SK-N-SH (cell line): ENCODE results near the gene EBF3. TPM values are rescaled to one million over a fixed set of nuclear protein-coding genes. Genes with fewer than 3 reads are reported as not detected.

Source experiments
- CTCF ChIA-PET: fragments of 300-600, 350-600 bp; formaldehyde crosslinking; extraction: SDS; loops from one replicate; lab custom pipeline; 2021; lab: Yijun Ruan, JAX
- POLR2A ChIA-PET: fragments of 350-600 bp; sonication (Branson Sonifier 250); formaldehyde crosslinking; extraction: SDS; loops from one replicate; lab custom pipeline; 2020; ENCODE audit warnings: antibody characterized with exemption, inconsistent platforms; lab: Yijun Ruan, JAX
- DNase-seq: peaks from one replicate; pipeline ENCODE4 v3.0.0; 2012
- H2AFZ ChIP-seq: fragments of 200-600 bp; sonication (generic); 2 replicates; pipeline ENCODE4 v1.8.1; 2016; ENCODE audit warnings: antibody characterized with exemption, mild to moderate bottlenecking, low read depth
- H3F3A ChIP-seq: fragments of 200-600 bp; sonication (generic); replicated peaks from 2 replicates; pipeline ENCODE3; 2016; ENCODE audit warnings: antibody characterized with exemption, mild to moderate bottlenecking; ENCODE audit not compliant: insufficient read depth
- H3K27ac ChIP-seq, 2 experiments: fragments of 200-500 bp in 1 of 2; fragments of 200-600 bp in 1 of 2; sonication (Bioruptor generic) in 1 of 2; sonication (generic), shearing (Covaris generic) in 1 of 2; 2 replicates each; pipeline versions ENCODE4 v1.5.1 to v1.6.1; 2014 to 2016; ENCODE audit warnings: low read depth in 2 of 2, inconsistent platforms in 1 of 2, low read length in 1 of 2, mild to moderate bottlenecking in 1 of 2, mixed read lengths in 1 of 2
- H3K27me3 ChIP-seq: fragments of 200-600 bp; sonication (generic), shearing (Covaris generic); 2 replicates; pipeline ENCODE4 v1.6.1; 2016; ENCODE audit warnings: mixed run types; ENCODE audit not compliant: insufficient read depth
- H3K36me3 ChIP-seq, 2 experiments: fragments of 200-500 bp in 1 of 2; fragments of 200-600 bp in 1 of 2; sonication (Bioruptor generic) in 1 of 2; sonication (generic) in 1 of 2; replicated peaks in 1 of 2; 2 replicates each; pipeline versions ENCODE3 to v1.5.1; 2014 to 2016; ENCODE audit warnings: low read length in 1 of 2, mild to moderate bottlenecking in 1 of 2; ENCODE audit not compliant: insufficient read depth in 2 of 2, control insufficient read depth in 1 of 2
- H3K4me1 ChIP-seq, 2 experiments: fragments of 200-500 bp in 1 of 2; fragments of 200-600 bp in 1 of 2; sonication (Bioruptor generic) in 1 of 2; sonication (generic), shearing (Covaris generic) in 1 of 2; 2 replicates each; pipeline versions ENCODE4 v1.5.1 to v1.6.1; 2014 to 2016; ENCODE audit warnings: low read depth in 1 of 2, low read length in 1 of 2, mixed run types in 1 of 2; ENCODE audit not compliant: insufficient read depth in 2 of 2, control insufficient read depth in 1 of 2
- H3K4me2 ChIP-seq: fragments of 200-600 bp; sonication (generic), shearing (Covaris generic); 2 replicates; pipeline ENCODE4 v1.6.1; 2017; ENCODE audit warnings: mixed run types
- H3K4me3 ChIP-seq, 2 experiments: fragments of 200-500 bp in 1 of 2; fragments of 200-600 bp in 1 of 2; sonication (Bioruptor generic) in 1 of 2; sonication (generic), shearing (Covaris generic) in 1 of 2; 2 replicates each; pipeline versions ENCODE4 v1.5.1 to v1.8.1; 2014 to 2016; ENCODE audit warnings: low read depth in 2 of 2, inconsistent platforms in 1 of 2, low read length in 1 of 2, mild to moderate bottlenecking in 1 of 2, mixed read lengths in 1 of 2, moderate library complexity in 1 of 2
- H3K79me2 ChIP-seq: fragments of 200-600 bp; sonication (generic); 2 replicates; pipeline ENCODE4 v1.8.1; 2017; ENCODE audit warnings: mild to moderate bottlenecking; ENCODE audit not compliant: insufficient read depth
- H3K9ac ChIP-seq: fragments of 200-600 bp; sonication (generic); 2 replicates; pipeline ENCODE4 v1.6.1; 2017; ENCODE audit warnings: mixed run types
- H3K9me2 ChIP-seq: fragments of 200-600 bp; sonication (generic); 2 replicates; pipeline ENCODE4 v1.6.1; 2017; ENCODE audit warnings: mixed run types
- H3K9me3 ChIP-seq: fragments of 200-600 bp; sonication (generic); 2 replicates; pipeline ENCODE4 v1.6.1; 2017; ENCODE audit warnings: mixed run types, mild to moderate bottlenecking, moderate library complexity
- H4K20me1 ChIP-seq: fragments of 200-600 bp; sonication (generic); 2 replicates; pipeline ENCODE4 v1.6.1; 2017; ENCODE audit warnings: mild to moderate bottlenecking, mixed run types; ENCODE audit not compliant: insufficient read depth
- CHD2 ChIP-seq: fragments of 150-350 bp; IDR thresholded peaks from 2 replicates; pipeline ENCODE4 v1.6.1; 2018; ENCODE audit warnings: low read length; ENCODE audit not compliant: partially characterized antibody
- CTCF ChIP-seq: fragments of 200-600 bp; sonication (generic); IDR thresholded peaks from 2 replicates; pipeline ENCODE4 v1.6.1; 2017; ENCODE audit warnings: antibody characterized with exemption, mild to moderate bottlenecking, moderate library complexity
- ELF1 ChIP-seq: IDR thresholded peaks from 2 replicates; pipeline ENCODE4 v1.4.0; 2012
- EZH2phosphoT487 ChIP-seq: fragments of 200-600 bp; sonication (generic); IDR thresholded peaks from 2 replicates; pipeline ENCODE4 v1.6.1; 2017; ENCODE audit warnings: low read depth, mixed run types, mild to moderate bottlenecking, antibody characterized with exemption, moderate library complexity, borderline replicate concordance
- FOSL2 ChIP-seq: IDR thresholded peaks from 2 replicates; pipeline ENCODE4 v1.4.0; 2012; ENCODE audit warnings: low read depth, mild to moderate bottlenecking, moderate library complexity, borderline replicate concordance
- FOXJ3 ChIP-seq: sonication (generic); formaldehyde crosslinking; IDR thresholded peaks from 2 replicates; pipeline ENCODE4 v1.5.1; 2020; ENCODE audit warnings: mild to moderate bottlenecking, missing genetic modification reagents
- GATA2 ChIP-seq: sonication (generic); formaldehyde crosslinking; IDR thresholded peaks from 2 replicates; pipeline ENCODE4 v1.5.0; 2020; ENCODE audit warnings: mild to moderate bottlenecking, missing genetic modification reagents
- MEF2A ChIP-seq: IDR thresholded peaks from 2 replicates; pipeline ENCODE4 v1.4.0; 2012; ENCODE audit warnings: low read depth, borderline replicate concordance
- REST ChIP-seq: IDR thresholded peaks from 2 replicates; pipeline ENCODE4 v1.6.1; 2012; ENCODE audit warnings: mild to moderate bottlenecking, low read depth, low read length, moderate library complexity
- SIN3A ChIP-seq: IDR thresholded peaks from 2 replicates; pipeline ENCODE4 v1.6.1; 2012; ENCODE audit warnings: low read depth, mild to moderate bottlenecking, low read length, moderate library complexity, borderline replicate concordance
- SMC3 ChIP-seq: IDR thresholded peaks from 2 replicates; pipeline ENCODE4 v1.6.1; 2012; ENCODE audit warnings: low read depth, low read length, improper control_type of control experiment
- TCF12 ChIP-seq: IDR thresholded peaks from 2 replicates; pipeline ENCODE4 v1.4.0; 2012
- ZBTB33 ChIP-seq: IDR thresholded peaks from 2 replicates; pipeline ENCODE4 v1.4.0; 2012; ENCODE audit warnings: low read depth, borderline replicate concordance
- WGBS: methylation state at CpG from one replicate; pipeline ENCODE4 v1.1.6; 2017; ENCODE audit warnings: low lambda C conversion rate; 5-methylcytosine and 5-hydroxymethylcytosine counted together
- polyA plus RNA-seq, 3 experiments: library from polyadenylated mRNA; depleted of rRNA; stranded (reverse); fragments of >200 nt; gene quantifications; 2 replicates each; pipeline ENCODE4 v1.2.3, GENCODE V29; 2012
- TF ChIP-seq, protein P1 (sequence below): IDR thresholded peaks from 2 replicates; pipeline ENCODE4 v1.4.0; 2012; ENCODE audit warnings: low read depth

The EBF3 gene
- polyA plus RNA-seq, 1 of the 3 experiments (the other 2 are of a cell fraction), result not detected

- Histone ChIP-seq H3K9me2 (no peaks in the 10 kb centered on the region), H3F3A (no peaks in the 10 kb centered on the region), H3K79me2 (no peaks in the 10 kb centered on the region), H3K4me1 (no peaks in the 10 kb centered on the region), H3K9ac (no peak overlapping the region), H3K27ac (no peak overlapping the region), H3K27me3 (no peaks in the 10 kb centered on the region), H3K9me3 (no peaks in the 10 kb centered on the region), H3K4me3 (no peak overlapping the region), H3K36me3 (no peaks in the 10 kb centered on the region), H2AFZ (no peak overlapping the region), H4K20me1 (no peaks in the 10 kb centered on the region), H3K4me2 (no peak overlapping the region)
- CTCF ChIA-PET, result no interaction called here
- POLR2A ChIA-PET, result no interaction called here
- no peak for DNase-seq
- WGBS, result 8% methylated on average over 7 of the region's 7 CpGs
- TF ChIP-seq SMC3, result no peak
- no peak for TF ChIP-seq ELF1
- no peak for TF ChIP-seq MEF2A
- no peak for TF ChIP-seq REST
These were observed 156.9 kb downstream of the EBF3 start for GRCh38 chr10:129807211-129807610.

DNA sequence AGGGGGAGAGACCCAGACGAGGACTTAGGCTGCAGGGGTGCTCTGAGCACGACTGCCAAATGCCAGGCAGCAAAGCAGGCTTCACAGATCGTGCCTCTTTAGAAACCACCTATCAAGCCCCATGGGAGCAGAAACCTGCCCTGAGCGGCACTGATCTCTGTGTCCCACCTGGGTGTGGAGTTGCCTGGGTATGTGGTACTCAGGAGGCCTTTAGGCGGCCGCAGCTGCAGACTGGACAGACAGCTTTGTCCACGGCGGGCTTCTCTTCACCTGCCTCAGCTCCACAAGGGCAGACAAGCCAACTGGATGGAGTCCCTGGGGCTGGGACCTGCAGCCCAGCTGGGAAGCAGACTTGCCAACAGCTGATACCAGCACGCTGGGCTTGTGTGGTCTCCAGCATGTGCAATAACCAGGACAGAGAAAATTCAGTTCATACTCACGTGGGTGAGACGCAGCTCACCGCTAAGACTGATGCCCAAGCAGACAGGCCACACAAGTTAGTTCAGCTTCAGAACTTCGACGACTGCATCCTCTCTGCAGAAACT is 163.2 kb downstream of the EBF3 start:
- DNase-seq, result no peak
- Histone ChIP-seq H3K9ac (no peak overlapping the region), H3K36me3 (no peaks in the 10 kb centered on the region), H3K27ac (no peak overlapping the region), H3K9me2 (no peaks in the 10 kb centered on the region), H3K9me3 (no peaks in the 10 kb centered on the region), H2AFZ (no peak overlapping the region), H3K4me3 (no peak overlapping the region), H3K4me1 (peaks cover 0 to 6% of the 10 kb centered on the region in 2 experiments; a peak in 1 of 4 replicates), H3K4me2 (no peak overlapping the region), H3F3A (no peaks in the 10 kb centered on the region), H4K20me1 (no peaks in the 10 kb centered on the region), H3K79me2 (no peaks in the 10 kb centered on the region), H3K27me3 (no peaks in the 10 kb centered on the region)
- ChIA-PET CTCF (no interaction called here), POLR2A (no interaction called here)
- whole genome bisulfite sequencing, result 21% methylated on average over 9 of the region's 14 CpGs
- TF ChIP-seq SIN3A (no peak), ZBTB33 (no peak), TCF12 (no peak), ELF1 (no peak), FOSL2 (no peak), FOXJ3 (no peak), CTCF (no peak), EZH2phosphoT487 (no peak), CHD2 (no peak), GATA2 (no peak), REST (no peak)
- TF ChIP-seq, protein P1, sequence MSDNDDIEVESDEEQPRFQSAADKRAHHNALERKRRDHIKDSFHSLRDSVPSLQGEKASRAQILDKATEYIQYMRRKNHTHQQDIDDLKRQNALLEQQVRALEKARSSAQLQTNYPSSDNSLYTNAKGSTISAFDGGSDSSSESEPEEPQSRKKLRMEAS, result no peak
